NCI-H1417 (cell line): Measurements from ENCODE around the gene YLPM1.
A peak's percentile ranks its signal among the peaks of the same experiment; 100 is the strongest.

ENCODE experiments used
- DNase-seq, 3 experiments: peaks; one replicate each; lab custom pipeline; 2025; lab: John Stamatoyannopoulos, UW

YLPM1 gene

DNA sequence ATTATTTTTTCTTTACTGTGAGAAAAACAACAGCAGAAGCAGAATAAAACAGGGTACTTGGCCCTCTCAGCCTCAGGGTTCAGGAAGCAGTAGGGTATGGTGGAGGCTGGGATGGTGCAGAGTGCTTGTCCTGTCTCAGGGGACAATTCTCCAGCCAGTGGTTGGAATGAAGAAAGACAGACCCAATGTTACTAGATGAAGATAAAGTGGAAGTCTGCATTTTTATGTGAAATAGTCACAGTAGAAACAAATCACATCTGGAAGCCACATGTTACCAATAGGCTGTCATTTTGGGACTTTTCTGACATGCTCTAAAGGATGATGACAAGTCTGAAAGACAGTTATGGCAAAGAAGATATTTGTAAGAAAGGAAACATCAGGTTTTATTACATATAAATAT lies 80.5 kb downstream of the YLPM1 start:
- no peak for DNase-seq

DNA sequence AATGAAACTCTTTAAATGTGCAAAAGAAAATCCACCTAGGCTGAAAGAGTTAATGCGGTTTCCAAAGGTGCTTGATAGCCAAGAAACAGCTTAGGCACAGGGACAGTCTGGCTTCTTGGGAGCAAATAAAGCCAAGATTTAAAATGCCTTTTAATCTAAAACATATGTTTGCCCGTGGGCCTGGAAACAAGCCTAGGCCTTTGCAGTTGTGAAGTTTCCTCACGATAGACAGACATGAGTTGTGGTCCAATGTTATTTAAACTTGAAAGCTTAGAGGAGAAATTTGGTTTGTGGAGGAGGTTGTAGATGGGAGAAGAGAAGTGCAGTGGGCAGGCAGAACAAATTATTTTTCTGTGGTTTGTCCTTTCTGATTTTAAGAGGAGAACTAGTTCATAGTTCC lies 83.1 kb downstream of the YLPM1 start:
- no peak for DNase-seq

DNA sequence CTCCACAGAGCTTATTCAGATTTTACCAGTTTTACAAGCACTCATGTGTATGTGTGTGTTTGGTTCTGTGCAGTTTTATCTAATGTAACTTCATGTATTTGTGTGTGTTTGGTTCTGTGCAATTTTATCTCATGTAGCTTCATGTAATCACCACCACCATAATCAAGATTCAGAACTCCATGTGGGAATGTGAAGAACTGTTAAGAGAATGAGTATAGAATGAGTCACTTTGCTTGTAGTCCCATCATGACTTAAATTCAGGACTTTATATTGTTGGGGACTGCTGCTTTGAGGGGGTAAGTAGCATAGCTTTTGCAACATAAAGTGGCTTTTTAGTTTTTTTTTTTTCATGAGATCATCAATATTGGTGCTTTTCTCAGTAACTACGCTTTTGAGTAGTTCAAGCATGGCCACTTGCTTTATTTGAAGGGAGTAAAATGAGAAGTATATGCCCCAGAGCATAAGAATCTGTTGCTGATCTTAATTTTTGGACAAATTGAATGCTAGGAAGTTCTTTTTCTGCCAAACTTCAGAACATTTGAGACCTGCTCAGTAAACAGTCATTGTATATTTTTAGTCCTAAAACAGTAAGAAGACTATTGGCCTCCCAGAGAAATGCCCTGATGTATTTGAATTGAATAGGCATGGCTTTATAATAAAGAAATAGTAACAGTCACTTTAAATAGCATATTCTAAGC lies 84.0 kb downstream of the YLPM1 start:
- no peak for DNase-seq

DNA sequence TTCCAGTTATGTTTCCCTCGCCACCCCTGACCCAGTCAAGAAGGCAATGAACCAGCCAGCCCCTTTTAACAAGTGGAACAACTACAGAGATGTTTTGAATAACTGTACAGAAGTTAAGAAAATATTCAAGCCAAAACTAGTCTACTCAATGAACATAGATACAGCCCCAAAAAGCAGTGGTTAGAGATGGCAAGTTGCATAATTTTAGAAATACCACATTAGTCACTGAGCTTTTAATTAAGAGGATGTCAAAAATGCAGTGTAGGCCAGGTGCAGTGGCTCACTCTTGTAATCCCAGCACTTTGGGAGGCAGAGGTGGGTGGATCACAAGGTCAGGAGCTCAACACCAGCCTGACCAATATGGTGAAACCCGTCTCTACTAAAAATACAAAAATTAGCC lies 85.7 kb downstream of the YLPM1 start:
- DNase-seq, result no peak

DNA sequence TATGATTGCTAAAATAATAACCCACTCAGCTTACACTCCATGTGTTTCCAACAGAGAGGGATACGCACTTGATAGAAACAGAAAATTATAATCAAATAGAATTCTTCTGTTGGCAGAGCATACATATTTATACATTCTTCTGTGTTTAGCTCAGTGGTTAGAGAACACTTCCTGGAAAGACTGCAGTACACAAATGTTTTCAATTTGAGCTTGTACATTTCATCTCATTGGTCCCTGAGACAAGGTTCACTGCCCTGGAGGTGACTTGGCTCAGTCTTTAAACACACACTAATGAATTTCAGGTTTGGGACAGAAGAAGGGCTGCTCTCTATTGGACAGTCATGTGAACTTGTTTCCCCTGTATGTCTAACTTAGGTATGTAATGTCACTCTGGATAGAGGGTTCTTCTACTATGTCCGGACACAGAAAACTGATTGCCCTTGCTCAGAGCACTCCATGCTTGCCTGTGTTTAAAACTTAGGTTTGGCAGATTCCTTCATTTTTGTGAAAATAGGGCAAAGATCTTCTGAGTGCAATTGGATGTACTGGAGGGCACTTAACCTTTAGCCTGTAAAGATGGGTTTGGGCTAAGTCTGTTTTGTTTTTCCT lies 89.9 kb downstream of the YLPM1 start:
- DNase-seq, result no peak

DNA sequence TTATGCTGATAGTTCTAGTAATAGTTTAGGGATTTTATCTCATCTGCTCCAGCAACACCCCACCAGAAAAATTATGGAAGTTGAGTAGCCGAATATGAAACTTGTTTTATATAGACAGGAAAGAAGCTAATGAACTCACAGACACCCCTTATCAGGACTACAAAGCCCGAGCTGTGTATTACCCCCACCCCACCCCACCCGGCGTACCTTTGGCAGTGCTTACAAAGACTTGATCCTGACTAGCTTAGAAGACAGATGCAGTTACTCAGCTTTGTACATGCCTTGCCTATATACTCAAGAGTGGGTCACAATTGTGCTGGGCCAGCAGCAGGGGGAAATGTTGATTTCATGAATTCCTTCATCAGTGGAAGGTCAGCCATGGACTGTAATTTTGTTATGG lies 90.5 kb downstream of the YLPM1 start:
- DNase-seq, result no peak

DNA sequence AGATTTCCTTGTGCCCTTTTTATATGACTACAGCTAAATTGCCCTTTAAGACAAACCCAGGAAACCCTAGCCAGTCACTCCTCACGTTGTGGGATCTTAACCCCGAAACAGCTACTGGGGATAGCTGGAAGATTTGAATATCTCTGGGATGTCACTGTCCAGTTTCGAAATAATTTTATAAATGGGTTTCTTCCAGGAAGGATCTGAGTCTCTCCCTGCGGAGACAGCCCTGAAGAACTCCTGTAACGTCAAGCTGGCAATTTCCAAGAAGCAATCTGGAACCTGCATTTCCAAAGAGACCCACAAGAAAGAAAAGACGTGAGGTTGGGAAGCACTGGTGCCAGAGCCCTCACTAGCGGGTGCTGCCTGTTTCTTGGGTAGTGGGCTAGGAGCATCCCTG lies 91.9 kb downstream of the YLPM1 start:
- DNase-seq, result no peak

DNA sequence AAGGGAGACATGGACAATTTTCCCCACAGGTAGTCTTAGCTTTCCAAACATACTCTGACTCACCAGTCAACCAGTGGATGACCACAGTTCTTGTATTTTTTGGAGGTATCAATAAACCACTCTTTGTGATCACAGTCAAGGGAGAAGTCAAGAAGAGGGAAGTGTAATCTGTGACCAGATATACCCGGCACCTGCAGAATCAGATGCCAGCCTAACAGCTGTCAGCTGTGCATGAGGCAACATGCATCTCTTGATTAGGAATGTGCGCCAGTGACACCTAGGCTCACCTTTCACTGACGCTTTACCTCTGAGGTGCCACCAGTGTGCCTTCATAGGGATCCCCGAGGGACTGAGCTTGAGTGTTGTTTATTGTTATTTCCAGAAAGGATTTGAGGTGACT lies 92.8 kb downstream of the YLPM1 start:
- DNase-seq, result peak in 1 of 3 experiments; percentile 5

DNA sequence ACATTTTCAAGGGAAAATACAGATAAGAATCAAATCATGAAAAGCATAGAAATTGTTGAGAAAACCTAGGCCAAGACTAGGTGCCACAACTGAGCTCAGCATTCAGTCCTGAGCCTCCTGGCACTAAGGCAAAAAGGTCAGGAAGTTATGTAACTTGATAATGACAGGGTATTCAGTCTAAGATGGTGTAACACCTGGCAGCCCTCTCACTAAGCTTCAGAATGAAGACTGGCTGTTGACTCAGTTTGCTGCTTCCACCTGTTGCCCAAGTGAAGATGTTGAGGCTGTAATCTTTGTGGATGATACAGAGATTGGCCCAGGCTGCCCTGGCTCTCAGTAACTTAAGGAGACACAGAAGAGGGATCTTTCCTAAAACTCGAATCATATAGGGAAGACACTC lies 93.2 kb downstream of the YLPM1 start:
- DNase-seq, result peak in 1 of 3 experiments; percentile 33

DNA sequence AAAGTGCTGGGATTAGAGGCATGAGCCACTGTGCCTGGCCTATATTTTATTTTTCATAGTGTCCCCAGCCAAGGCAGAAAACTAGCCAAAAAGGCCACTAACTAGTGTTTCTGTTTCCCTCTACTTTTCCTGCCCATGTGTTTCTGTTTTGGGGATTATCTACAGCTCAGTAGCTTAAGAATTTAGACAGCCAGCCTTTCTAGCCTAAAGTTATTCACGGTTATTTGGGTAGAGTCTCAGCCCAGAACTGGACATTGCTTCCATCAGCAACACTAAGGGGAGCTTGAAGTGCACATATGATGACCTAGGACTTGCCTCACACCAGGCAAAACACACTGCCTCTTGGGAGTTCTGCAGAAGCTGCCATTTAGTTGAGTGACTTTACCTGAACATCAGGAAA lies 94.9 kb downstream of the YLPM1 start:
- DNase-seq, result no peak

DNA sequence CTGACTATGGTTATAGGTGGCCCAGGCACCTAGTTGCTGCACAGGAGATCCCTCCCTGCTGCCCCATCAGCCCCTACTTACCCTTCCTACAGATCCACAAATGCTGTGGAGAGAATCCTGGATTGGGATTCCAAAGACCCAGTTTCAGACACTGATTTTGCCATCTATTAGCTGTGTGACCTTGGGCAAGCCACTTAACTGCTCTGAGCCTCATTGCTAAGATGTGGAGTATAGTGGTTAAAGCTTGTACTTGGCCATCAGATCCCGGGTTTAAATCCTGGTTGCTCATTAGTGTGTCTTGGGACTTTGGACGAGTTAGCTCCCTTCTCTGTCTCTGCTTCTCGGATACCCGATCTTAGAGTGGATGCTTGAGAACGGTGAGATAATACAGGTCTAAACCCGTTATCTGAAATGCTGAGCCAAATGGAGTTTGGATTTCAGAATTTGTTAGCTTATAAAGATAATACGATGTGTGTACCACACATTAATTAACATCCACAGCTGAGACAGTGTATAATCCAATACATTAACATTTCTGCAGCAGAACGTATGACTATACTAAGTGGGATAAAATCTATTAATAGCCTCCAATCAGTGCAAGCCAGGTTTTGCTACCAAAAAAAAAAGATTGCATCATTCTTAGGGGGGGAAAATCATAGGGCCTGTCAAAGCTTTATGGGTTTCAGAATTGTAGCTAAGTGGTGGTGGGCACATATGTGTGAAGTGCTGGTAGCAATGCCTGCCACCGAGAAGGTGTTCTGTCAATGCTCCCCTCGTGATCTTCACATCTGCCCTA lies 96.8 kb downstream of the YLPM1 start:
- no peak for DNase-seq

DNA sequence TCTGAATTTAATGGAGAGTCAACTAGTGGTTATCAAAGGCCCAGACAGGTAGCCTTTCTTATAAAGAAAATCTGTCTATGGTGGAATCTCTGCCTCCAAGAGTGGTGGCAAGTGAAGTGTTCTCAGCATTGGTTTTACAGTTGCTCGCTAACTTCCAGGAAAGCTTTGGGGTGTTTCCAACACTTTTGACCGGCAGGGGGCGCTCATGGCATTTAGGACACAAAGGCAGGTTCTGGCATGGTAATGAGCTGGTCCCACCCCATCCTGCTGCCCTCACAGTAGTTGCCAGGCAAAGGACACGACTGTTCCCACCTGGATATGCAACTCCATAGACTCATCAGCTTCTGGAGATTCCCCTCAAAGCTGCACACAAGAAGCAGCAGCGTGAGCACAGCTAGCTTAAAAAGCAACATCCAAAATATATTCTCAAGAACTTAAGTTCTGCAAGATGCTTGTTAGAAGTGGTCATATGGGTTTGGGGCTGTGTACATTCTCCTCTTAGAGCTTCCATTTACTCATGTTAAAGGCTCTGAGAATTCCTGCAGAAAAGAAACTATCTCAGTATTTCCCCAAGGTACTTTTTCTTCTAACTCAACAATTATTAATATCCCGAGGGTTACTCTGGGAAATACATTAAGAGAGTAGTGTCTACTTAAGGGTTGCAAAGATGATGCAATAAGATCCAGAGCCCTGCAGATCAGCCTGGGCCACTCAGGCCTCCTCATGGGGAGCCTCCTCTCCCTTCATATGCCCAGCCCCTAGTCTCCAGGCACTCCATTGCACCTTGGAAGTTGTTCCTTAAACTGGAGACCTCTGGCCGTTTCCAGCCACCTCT lies 98.0 kb downstream of the YLPM1 start:
- peak; percentile 71 to 93 (median 92) for DNase-seq

DNA sequence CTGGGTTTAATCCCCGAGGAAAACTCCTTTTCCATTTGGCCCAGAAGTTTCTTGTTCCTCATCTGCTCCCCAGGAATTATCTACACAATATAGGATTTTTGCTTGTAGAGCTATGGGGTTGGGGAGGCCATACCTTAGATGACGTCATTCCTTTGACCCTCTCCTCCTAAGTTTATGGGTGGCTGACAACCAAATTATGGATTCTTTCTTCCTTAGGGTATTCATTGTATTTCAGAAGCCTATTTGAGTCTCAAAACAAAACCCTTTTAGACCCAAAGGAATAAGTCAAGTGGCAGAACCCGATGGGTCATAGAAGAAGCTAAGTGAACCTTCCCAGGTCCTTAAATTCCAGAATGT lies 98.6 kb downstream of the YLPM1 start:
- DNase-seq, result no peak

DNA sequence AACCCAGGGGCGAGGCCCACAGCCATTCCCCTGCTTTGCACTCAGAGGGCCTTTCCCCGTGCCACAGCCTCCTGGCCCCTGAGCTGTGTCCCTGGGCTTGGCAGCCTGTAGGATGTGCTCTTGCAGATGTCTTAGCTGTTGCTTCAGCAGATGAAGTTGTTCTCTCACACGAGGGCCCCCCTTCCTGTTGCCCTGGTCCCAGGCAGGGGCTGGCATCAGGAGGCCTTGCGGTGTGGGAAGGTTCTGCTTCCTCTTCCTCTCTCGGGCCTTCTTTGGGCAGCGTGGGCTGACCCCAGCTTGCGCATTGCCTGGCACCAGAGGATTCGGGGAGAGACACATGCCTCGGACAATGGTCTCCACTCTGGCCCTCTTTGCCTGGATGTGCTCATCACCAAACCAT lies 100.2 kb downstream of the YLPM1 start:
- DNase-seq, result no peak

DNA sequence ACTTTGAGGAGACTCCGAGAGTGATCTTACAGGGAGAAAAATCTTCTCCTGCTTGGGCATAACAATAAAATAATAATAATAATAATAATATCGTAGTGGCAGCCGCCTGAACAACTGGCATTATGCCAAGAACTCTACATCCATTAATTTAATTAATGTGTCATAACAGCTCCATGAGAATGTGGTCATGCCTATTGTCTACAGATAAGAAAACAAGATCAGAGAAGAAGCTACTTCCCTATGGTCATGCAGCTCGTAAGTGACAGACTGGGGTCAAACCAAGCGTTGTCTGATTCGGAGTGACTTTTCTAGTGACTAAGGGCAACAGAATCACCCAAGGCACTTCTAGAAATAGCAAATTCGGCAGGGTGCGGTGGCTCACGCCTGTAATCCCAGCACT lies 101.1 kb downstream of the YLPM1 start:
- peak in 1 of 3 experiments; percentile 13 for DNase-seq

DNA sequence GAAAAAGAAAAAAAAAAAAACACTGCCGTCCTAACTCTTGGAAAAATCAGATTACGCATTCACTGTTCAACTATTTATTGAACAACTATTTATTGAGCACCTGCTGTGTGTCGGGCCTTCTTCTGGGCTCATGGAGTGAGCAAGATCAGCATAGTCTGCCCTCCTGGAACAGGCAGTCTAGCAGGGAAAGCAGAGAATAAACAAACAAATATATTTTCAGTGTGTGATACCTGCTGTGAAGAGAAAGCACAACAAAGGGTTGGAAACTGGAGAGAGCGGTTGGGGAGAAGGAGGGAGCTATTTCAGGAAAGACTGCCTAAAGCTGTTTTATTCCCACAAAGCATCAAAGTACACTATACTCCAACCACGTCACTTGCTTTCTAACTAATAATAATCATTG lies 102.0 kb downstream of the YLPM1 start:
- DNase-seq, result no peak

DNA sequence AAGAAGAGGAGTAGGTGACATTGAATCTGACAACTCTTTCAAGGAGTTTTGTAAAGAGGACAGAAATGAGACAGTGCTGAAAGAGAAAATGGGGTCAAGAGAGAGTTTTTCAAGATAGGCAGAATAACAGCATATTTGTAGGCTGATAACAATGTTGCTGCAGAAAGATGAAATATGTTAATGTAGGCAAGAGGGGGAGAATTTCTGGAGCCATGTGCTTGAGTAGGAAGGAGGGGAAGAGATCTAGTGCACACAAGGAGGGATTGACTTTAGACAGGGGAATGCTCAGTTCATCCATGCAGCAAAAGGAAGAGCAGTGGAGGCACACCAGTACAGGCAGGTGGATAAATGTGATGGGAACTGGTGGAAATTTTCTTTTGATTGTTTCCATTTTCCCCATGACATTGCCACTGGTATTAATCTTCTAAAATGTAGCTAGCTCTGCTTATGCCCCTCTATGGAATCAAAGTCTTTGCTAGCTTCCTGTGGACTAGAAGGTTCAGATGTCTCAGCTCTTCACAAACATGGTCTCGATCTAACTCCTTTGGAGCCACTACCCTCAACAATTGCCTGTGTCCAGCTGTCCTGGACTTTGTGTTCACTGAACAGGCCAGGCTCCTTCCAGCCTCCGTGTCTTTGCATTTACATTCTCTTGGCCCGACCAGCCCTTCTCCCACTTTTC lies 103.7 kb downstream of the YLPM1 start:
- DNase-seq, result no peak

DNA sequence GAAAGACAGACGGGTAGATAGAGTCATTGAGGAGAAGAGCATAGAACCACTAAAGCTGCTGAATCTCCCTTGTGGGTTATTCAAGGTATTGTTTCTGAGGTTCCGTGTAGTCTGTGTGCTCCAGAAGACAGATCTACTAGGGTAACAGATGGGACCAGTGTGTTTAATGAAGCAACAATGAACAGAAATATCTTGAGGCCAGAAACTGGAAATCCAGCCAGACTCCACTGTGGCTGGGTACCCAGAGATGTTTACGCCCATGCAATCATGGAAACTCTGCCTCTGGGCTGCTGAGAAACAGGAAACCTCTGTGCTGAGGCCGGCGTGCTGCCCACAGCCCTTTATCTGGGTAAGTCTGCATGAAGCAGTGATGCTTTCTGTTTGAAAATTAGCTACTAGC lies 104.6 kb downstream of the YLPM1 start:
- no peak for DNase-seq

DNA sequence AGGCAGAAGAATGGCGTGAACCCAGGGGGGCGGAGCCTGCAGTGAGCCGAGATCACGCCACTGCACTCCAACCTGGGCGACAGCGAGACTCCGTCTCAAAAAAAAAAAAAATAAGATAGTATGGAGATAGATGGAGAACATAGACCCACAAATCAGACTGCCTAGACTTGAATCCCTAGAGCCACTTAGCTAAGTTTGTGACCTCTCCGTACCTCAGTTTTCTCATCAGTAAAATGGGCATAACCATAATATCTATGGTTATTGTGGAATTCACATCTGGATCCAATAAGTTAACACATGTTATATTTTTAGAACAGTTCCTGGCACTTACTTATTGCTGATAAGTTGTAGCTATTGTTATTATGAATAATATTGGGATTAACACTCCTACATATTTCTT lies 105.6 kb downstream of the YLPM1 start:
- DNase-seq, result no peak

DNA sequence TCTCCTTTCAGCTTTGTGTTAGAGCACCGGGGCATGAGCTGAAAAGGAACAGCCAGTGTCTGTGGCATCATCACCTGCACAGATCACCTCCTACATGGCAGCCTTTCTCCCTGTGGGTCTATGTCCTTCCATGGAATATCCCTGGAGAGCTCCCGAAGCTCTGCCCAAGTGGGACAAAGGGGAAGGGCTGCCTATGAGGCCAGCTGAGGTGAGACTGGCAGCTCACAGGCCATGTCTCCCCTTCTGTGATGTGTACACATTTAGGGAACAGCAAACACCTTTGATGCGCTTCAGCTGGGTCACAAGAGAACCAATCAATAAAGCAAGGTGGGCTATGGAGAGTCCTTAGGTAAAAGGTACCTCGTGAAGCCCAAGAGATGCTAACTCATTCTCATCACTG lies 108.7 kb downstream of the YLPM1 start:
- DNase-seq, result no peak

DNA sequence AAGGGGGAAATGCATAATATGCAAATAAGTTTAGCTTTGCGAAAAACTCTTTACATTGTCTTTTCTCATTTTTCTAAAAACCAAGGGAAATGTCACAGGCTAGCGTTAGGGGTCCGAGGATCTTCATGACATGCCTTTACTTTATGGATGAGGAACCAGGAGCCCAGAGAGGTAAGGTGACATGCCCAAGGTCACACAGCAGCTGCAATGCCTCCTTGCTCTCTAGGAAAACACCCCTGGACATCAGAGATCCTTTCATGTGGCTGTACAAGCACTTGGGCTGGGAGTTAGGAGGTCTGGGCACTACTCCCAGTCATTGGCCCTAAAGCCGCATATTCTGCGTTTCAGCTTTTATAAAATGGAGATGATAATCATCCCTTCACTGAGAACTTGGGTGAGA lies 112.1 kb downstream of the YLPM1 start:
- no peak for DNase-seq
